ENCODE data around the gene VAV3.
"Not testable (repeated sequence)": the region's sequence is repeated elsewhere in the genome, so short reads cannot be mapped to it uniquely, and the experiment has no call there.

Gene VAV3

DNA sequence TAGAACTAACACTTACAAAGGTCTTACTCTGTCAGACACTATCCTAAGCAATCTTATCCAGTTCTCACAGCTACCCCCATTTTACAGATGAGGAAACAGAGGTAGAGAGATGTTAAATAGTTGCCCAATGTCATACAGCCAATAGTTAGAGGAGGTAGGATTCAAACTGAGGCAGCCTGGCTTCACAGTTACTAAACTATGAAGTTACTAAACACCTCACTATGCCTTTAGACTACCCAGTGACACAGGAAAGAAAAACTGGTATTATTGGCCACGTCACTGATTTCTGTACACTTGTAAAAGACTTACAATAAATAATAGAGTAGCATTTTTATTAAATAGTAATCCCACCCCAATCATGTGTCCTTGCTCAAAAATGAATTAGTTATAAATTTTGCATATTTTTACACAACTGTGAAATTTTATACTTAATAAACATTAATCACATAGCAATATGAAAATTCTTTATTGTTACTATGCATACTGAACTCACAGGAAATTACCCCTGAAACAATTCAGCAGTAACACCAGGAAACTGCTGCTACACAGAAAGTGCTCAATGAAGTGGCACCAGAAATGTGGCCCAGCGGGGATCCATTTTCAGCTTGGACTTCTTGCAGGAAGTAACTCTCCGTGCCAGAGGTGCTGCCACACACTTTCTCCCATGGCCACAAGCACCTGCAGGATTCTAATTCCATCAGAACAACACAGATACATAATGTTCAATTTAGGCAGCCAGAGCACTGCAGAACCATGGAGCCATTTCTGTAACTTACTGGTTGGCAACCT, 69.4 kb downstream of the VAV3 start:
- no peaks in the 10 kb centered on the region for H3K9me3 ChIP-seq (ENCODE audit: control insufficient read depth in 1 of 2, low read length in 2 of 2)
- no peak overlapping the region for H3K27ac ChIP-seq (ENCODE audit: low read depth, low read length)
- H3K27me3 ChIP-seq (ENCODE audit: control insufficient read depth in 1 of 2, insufficient read depth in 2 of 2, low read length in 2 of 2): no peaks in the 10 kb centered on the region
- H3K4me3 ChIP-seq (ENCODE audit: low read depth in 1 of 2, low read length in 2 of 2): no peak overlapping the region
- H3K36me3 ChIP-seq (ENCODE audit: control insufficient read depth in 1 of 2, insufficient read depth in 2 of 2, low read length in 2 of 2): no peaks in the 10 kb centered on the region
- H3K9ac ChIP-seq (ENCODE audit: low read depth in 1 of 2, low read length in 2 of 2): no peak overlapping the region
- H3K4me1 ChIP-seq (ENCODE audit: control insufficient read depth in 1 of 2, insufficient read depth in 2 of 2, low read length in 2 of 2): peaks cover 0 to 6% of the 10 kb centered on the region in 2 donors

DNA sequence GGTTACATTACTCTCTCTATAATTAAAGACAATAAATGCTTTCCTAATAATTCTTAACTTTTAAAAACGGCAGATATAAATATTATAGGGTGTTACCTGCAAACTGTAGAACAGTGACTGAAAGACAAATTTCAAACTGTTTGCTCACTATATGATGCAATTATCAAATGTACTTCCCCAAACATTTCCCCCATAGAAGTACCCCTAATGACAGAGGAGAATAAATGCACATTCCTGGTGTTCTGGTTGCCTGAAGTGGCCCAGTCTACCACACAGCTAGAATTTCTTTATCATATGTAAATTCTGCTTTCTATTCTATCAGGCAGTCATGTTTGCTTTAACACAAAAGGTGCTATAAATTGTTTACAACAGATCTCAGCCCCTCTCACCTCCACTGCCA, 70.4 kb downstream of the VAV3 start:
- Histone ChIP-seq H3K27ac (ENCODE audit: low read depth, low read length) (no peak overlapping the region), H3K9ac (ENCODE audit: low read depth in 1 of 2, low read length in 2 of 2) (no peak overlapping the region), H3K4me1 (ENCODE audit: control insufficient read depth in 1 of 2, insufficient read depth in 2 of 2, low read length in 2 of 2) (peaks cover 0 to 6% of the 10 kb centered on the region in 2 donors), H3K36me3 (ENCODE audit: control insufficient read depth in 1 of 2, insufficient read depth in 2 of 2, low read length in 2 of 2) (no peaks in the 10 kb centered on the region), H3K4me3 (ENCODE audit: low read depth in 1 of 2, low read length in 2 of 2) (no peak overlapping the region), H3K9me3 (ENCODE audit: control insufficient read depth in 1 of 2, low read length in 2 of 2) (no peaks in the 10 kb centered on the region), H3K27me3 (ENCODE audit: control insufficient read depth in 1 of 2, insufficient read depth in 2 of 2, low read length in 2 of 2) (no peaks in the 10 kb centered on the region)

DNA sequence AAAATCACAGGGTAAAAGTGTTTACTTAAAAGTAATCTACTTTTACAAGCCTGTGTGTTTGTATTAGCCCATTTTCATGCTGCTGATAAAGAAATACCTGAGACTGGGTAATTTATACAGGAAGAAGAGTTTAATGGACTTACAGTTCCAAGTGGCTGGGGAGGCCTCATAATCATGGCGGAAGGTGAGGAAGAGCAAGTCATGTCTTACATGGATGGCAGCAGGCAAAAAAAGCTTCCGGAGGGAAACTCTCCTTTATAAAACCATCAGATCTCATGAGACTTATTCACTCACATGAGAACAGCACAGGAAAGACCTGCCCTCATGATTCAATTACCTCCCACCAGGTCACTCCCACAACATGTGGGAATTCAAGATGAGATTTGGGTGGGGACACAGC, 71.6 kb downstream of the VAV3 start:
- H3K9me3 ChIP-seq (ENCODE audit: control insufficient read depth in 1 of 2, low read length in 2 of 2); H3K9ac ChIP-seq (ENCODE audit: low read depth in 1 of 2, low read length in 2 of 2); H3K36me3 ChIP-seq (ENCODE audit: control insufficient read depth in 1 of 2, insufficient read depth in 2 of 2, low read length in 2 of 2); H3K4me1 ChIP-seq (ENCODE audit: control insufficient read depth in 1 of 2, insufficient read depth in 2 of 2, low read length in 2 of 2); H3K27ac ChIP-seq (ENCODE audit: low read depth, low read length); H3K27me3 ChIP-seq (ENCODE audit: control insufficient read depth in 1 of 2, insufficient read depth in 2 of 2, low read length in 2 of 2); H3K4me3 ChIP-seq (ENCODE audit: low read depth in 1 of 2, low read length in 2 of 2): not testable (repeated sequence)

DNA sequence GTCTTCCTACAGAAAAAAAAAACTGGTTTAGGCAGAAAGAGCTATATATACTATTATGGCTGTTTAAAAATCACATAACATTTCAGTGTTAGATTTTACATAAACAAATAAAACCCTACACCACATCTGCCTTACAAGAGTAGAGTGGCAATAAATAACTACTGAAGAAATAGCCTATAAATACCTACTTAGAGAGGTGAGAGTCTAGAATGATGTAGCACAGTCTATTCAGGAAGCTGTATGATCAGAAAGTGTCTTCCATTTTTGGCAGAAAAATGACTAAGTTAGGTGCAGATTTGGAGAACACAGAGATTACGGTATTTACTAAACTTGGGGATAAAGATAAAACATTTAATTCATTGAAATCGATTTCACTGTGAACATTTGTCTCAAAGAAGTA, 75.5 kb downstream of the VAV3 start:
- no peak overlapping the region for H3K27ac ChIP-seq (ENCODE audit: low read depth, low read length)
- H3K4me3 ChIP-seq (ENCODE audit: low read depth in 1 of 2, low read length in 2 of 2): no peak overlapping the region
- no peak overlapping the region for H3K9ac ChIP-seq (ENCODE audit: low read depth in 1 of 2, low read length in 2 of 2)
- no peaks in the 10 kb centered on the region for H3K9me3 ChIP-seq (ENCODE audit: control insufficient read depth in 1 of 2, low read length in 2 of 2)
- H3K27me3 ChIP-seq (ENCODE audit: control insufficient read depth in 1 of 2, insufficient read depth in 2 of 2, low read length in 2 of 2): no peaks in the 10 kb centered on the region
- H3K36me3 ChIP-seq (ENCODE audit: control insufficient read depth in 1 of 2, insufficient read depth in 2 of 2, low read length in 2 of 2): no peaks in the 10 kb centered on the region
- no peaks in the 10 kb centered on the region for H3K4me1 ChIP-seq (ENCODE audit: control insufficient read depth in 1 of 2, insufficient read depth in 2 of 2, low read length in 2 of 2)

DNA sequence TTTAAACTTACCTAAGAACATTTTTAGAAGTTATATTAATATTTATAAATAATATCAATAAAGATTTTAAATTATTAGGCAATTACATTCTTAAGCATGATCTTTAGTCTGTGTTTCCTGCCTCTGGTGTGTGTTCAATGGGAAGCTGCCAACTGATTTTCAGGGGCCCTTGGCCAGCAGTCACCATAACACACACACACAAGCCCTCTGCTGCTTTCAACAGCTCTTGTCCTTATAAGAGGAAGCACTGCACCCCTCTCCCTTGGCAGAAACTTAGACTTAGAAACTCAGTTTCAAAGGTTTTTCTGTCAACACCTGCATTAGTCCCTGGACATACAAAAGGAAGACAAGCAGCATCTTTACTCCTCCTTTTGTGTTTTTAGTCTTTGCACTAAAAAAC, 81.4 kb downstream of the VAV3 start:
- Histone ChIP-seq H3K4me1 (ENCODE audit: control insufficient read depth in 1 of 2, insufficient read depth in 2 of 2, low read length in 2 of 2) (no peaks in the 10 kb centered on the region), H3K9me3 (ENCODE audit: control insufficient read depth in 1 of 2, low read length in 2 of 2) (no peaks in the 10 kb centered on the region), H3K27ac (ENCODE audit: low read depth, low read length) (no peak overlapping the region), H3K9ac (ENCODE audit: low read depth in 1 of 2, low read length in 2 of 2) (no peak overlapping the region), H3K4me3 (ENCODE audit: low read depth in 1 of 2, low read length in 2 of 2) (no peak overlapping the region), H3K27me3 (ENCODE audit: control insufficient read depth in 1 of 2, insufficient read depth in 2 of 2, low read length in 2 of 2) (no peaks in the 10 kb centered on the region), H3K36me3 (ENCODE audit: control insufficient read depth in 1 of 2, insufficient read depth in 2 of 2, low read length in 2 of 2) (no peaks in the 10 kb centered on the region)

DNA sequence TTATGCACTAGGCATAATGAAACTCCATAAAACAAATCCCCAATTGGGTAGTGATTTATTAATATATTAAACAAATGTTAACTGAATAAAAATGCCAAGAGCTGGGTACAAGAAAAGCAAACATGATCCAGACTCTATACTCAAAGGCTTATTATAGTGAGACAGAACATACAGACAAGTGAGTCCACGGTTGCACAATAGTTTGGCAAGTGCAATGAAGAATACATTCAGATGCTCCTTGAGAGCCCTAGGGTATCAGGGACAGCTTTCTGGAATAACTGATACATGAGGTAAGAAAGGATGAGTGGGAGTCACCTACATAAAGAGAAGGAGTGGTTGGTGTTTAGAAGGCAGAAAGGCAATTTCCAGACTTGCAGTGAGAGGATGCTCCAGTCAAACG, 85.1 kb downstream of the VAV3 start:
- H3K9me3 ChIP-seq (ENCODE audit: control insufficient read depth in 1 of 2, low read length in 2 of 2): no peaks in the 10 kb centered on the region
- no peaks in the 10 kb centered on the region for H3K27me3 ChIP-seq (ENCODE audit: control insufficient read depth in 1 of 2, insufficient read depth in 2 of 2, low read length in 2 of 2)
- H3K27ac ChIP-seq (ENCODE audit: low read depth, low read length): no peak overlapping the region
- H3K36me3 ChIP-seq (ENCODE audit: control insufficient read depth in 1 of 2, insufficient read depth in 2 of 2, low read length in 2 of 2): no peaks in the 10 kb centered on the region
- H3K4me1 ChIP-seq (ENCODE audit: control insufficient read depth in 1 of 2, insufficient read depth in 2 of 2, low read length in 2 of 2): peaks cover 0 to 17% of the 10 kb centered on the region in 2 donors
- no peak overlapping the region for H3K4me3 ChIP-seq (ENCODE audit: low read depth in 1 of 2, low read length in 2 of 2)
- no peak overlapping the region for H3K9ac ChIP-seq (ENCODE audit: low read depth in 1 of 2, low read length in 2 of 2)

DNA sequence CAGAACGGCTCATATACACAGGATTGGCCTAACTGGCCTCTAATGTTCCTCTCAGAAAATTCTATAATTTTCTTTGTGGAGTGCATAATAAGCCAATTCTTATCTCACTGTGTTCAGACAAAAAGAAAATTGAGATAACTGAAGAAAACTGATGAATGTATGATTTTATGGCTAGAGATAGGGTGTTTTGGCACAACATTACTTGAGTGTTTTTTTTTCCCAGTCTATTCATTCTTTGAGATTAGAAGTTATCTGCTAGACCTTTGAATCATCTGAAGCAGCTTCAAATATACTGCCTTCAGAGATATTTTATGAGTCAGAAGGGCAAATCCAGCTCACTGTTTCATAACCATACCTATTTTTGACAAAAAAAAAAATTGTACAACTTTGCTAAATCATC, 85.6 kb downstream of the VAV3 start:
- H3K4me3 ChIP-seq (ENCODE audit: low read depth in 1 of 2, low read length in 2 of 2): no peak overlapping the region
- H3K27ac ChIP-seq (ENCODE audit: low read depth, low read length): no peak overlapping the region
- H3K9me3 ChIP-seq (ENCODE audit: control insufficient read depth in 1 of 2, low read length in 2 of 2): no peaks in the 10 kb centered on the region
- H3K4me1 ChIP-seq (ENCODE audit: control insufficient read depth in 1 of 2, insufficient read depth in 2 of 2, low read length in 2 of 2): peaks cover 0 to 17% of the 10 kb centered on the region in 2 donors
- no peaks in the 10 kb centered on the region for H3K27me3 ChIP-seq (ENCODE audit: control insufficient read depth in 1 of 2, insufficient read depth in 2 of 2, low read length in 2 of 2)
- no peak overlapping the region for H3K9ac ChIP-seq (ENCODE audit: low read depth in 1 of 2, low read length in 2 of 2)
- H3K36me3 ChIP-seq (ENCODE audit: control insufficient read depth in 1 of 2, insufficient read depth in 2 of 2, low read length in 2 of 2): no peaks in the 10 kb centered on the region

DNA sequence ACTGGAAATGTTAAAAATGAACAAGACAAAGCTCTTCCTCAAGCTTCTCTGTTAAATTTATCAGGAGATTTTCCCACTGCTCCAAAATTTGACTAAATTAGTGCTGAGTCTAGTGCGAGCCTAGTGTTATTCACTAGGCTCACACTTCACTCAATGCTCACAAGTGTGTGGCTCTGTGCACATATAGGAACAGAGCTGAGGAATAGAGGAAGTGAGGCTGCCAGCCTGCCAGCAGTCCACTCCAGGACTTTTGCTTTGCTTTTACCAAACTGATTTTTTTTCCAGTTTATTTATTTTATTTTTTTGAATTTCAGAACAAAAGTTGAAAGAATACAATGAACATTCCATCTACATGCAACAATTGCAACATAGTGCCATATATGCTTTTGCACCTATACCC, 87.2 kb downstream of the VAV3 start:
- Histone ChIP-seq H3K36me3 (ENCODE audit: control insufficient read depth in 1 of 2, insufficient read depth in 2 of 2, low read length in 2 of 2) (no peaks in the 10 kb centered on the region), H3K27me3 (ENCODE audit: control insufficient read depth in 1 of 2, insufficient read depth in 2 of 2, low read length in 2 of 2) (no peaks in the 10 kb centered on the region), H3K27ac (ENCODE audit: low read depth, low read length) (no peak overlapping the region), H3K9ac (ENCODE audit: low read depth in 1 of 2, low read length in 2 of 2) (no peak overlapping the region), H3K4me1 (ENCODE audit: control insufficient read depth in 1 of 2, insufficient read depth in 2 of 2, low read length in 2 of 2) (peaks cover 0 to 17% of the 10 kb centered on the region in 2 donors), H3K4me3 (ENCODE audit: low read depth in 1 of 2, low read length in 2 of 2) (no peak overlapping the region), H3K9me3 (ENCODE audit: control insufficient read depth in 1 of 2, low read length in 2 of 2) (no peaks in the 10 kb centered on the region)

DNA sequence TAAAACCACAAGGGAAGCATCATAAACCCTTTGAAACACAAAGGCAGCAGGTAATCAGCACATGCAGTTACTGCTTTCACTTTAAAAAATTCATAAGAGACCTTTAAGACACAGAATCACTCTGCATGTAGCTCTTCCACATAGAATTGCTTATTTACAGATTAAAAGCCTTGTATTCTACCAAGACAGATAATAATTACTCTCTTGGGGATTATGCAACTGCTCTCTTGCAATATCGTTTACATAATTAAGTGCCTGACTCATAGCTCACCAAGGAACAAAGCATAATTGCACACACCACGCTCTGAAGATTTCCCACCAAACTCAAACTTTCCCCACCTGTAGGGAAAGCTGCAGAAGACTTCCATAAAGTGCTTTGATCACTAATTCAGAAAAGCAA, 87.9 kb downstream of the VAV3 start:
- Histone ChIP-seq H3K4me1 (ENCODE audit: control insufficient read depth in 1 of 2, insufficient read depth in 2 of 2, low read length in 2 of 2) (peaks cover 0 to 17% of the 10 kb centered on the region in 2 donors), H3K4me3 (ENCODE audit: low read depth in 1 of 2, low read length in 2 of 2) (no peak overlapping the region), H3K27me3 (ENCODE audit: control insufficient read depth in 1 of 2, insufficient read depth in 2 of 2, low read length in 2 of 2) (no peaks in the 10 kb centered on the region), H3K9ac (ENCODE audit: low read depth in 1 of 2, low read length in 2 of 2) (no peak overlapping the region), H3K36me3 (ENCODE audit: control insufficient read depth in 1 of 2, insufficient read depth in 2 of 2, low read length in 2 of 2) (no peaks in the 10 kb centered on the region), H3K9me3 (ENCODE audit: control insufficient read depth in 1 of 2, low read length in 2 of 2) (no peaks in the 10 kb centered on the region), H3K27ac (ENCODE audit: low read depth, low read length) (no peak overlapping the region)

DNA sequence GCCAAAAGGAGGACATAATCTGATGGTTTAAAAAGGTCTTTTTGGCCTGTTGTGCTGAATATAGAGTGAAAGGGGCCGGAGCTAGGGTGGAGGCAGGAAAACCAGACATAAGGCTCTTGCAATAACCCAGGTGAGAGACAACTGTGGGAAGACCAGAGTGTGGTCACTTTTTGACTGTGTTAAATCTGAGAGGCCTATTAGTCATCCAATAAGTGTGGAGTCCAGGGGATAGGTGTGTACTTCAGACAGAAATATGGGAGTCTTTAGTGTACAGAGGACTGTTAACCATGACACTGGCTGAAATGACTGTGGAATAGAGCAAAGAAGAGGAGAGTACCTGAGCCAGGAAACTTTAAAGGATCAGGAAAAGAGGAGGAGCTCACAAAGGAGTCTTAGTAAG, 89.3 kb downstream of the VAV3 start:
- Histone ChIP-seq H3K4me3 (ENCODE audit: low read depth in 1 of 2, low read length in 2 of 2) (no peak overlapping the region), H3K36me3 (ENCODE audit: control insufficient read depth in 1 of 2, insufficient read depth in 2 of 2, low read length in 2 of 2) (no peaks in the 10 kb centered on the region)

More for the DNA sequence above, 89.3 kb downstream of the VAV3 start:
- Histone ChIP-seq H3K9ac (ENCODE audit: low read depth in 1 of 2, low read length in 2 of 2) (no peak overlapping the region), H3K9me3 (ENCODE audit: control insufficient read depth in 1 of 2, low read length in 2 of 2) (no peaks in the 10 kb centered on the region), H3K4me1 (ENCODE audit: control insufficient read depth in 1 of 2, insufficient read depth in 2 of 2, low read length in 2 of 2) (peaks cover 0 to 26% of the 10 kb centered on the region in 2 donors), H3K27me3 (ENCODE audit: control insufficient read depth in 1 of 2, insufficient read depth in 2 of 2, low read length in 2 of 2) (no peaks in the 10 kb centered on the region), H3K27ac (ENCODE audit: low read depth, low read length) (no peak overlapping the region)

All from duodenal mucosa (tissue), 2 donors.